HG02623 (cell line): ENCODE data around the gene MYBPC3.
A peak's percentile ranks its signal among the peaks of the same experiment; 100 is the strongest.

Experiments
- ATAC-seq: cut with Tn5 transposase; IDR thresholded peaks from one replicate; pipeline ENCODE4 v1.9.1; 2021; ENCODE audit warnings: moderate library complexity; ENCODE audit not compliant: unreplicated experiment

Gene MYBPC3

GRCh38 chr11:47352556-47352955 is at the start of gene MYBPC3:
MYBPC3 (minus strand) TSS chr11:47352702; CDS start chr11:47352647, 55 bp downstream.
- no peak for ATAC-seq

- peak; percentile 62 for ATAC-seq
Observed at GRCh38 chr11:47400768-47401279, 48.3 kb upstream of the MYBPC3 start.

GRCh38 chr11:47399860-47400767 is 47.6 kb upstream of the MYBPC3 start:
- ATAC-seq = peak; percentile 63

- ATAC-seq = no peak
Observed at GRCh38 chr11:47398551-47398950, 46.0 kb upstream of the MYBPC3 start.

- ATAC-seq = no peak
Observed at GRCh38 chr11:47398011-47398410, 45.5 kb upstream of the MYBPC3 start.

- no peak for ATAC-seq
Observed at GRCh38 chr11:47396049-47396320, 43.5 kb upstream of the MYBPC3 start.

GRCh38 chr11:47395223-47396048 is 42.9 kb upstream of the MYBPC3 start:
- no peak for ATAC-seq

GRCh38 chr11:47394322-47395222 is 42.1 kb upstream of the MYBPC3 start:
- no peak for ATAC-seq

GRCh38 chr11:47394050-47394321 is 41.5 kb upstream of the MYBPC3 start:
- ATAC-seq = no peak

- ATAC-seq = no peak
Observed at GRCh38 chr11:47393163-47394049, 40.9 kb upstream of the MYBPC3 start.

GRCh38 chr11:47392546-47393162 is 40.2 kb upstream of the MYBPC3 start:
- ATAC-seq = no peak

- no peak for ATAC-seq
Observed at GRCh38 chr11:47391711-47392432, 39.4 kb upstream of the MYBPC3 start.

GRCh38 chr11:47391077-47391583 is 38.6 kb upstream of the MYBPC3 start:
- ATAC-seq = no peak

- no peak for ATAC-seq
Observed at GRCh38 chr11:47390422-47390760, 37.9 kb upstream of the MYBPC3 start.

- ATAC-seq = no peak
Observed at GRCh38 chr11:47389577-47390421, 37.3 kb upstream of the MYBPC3 start.

- no peak for ATAC-seq
Observed at GRCh38 chr11:47388697-47389576, 36.4 kb upstream of the MYBPC3 start.
